Tibial artery (tissue), 4 donors: Measurements from ENCODE around the gene TSPAN4.

Source experiments
- DNase-seq, 2 donors: peaks; one replicate each; pipeline ENCODE4 v3.0.0-alpha.2; 2019
- H3K27ac ChIP-seq, 2 donors: fragments of 200-600 bp; sonication (generic) in 1 of 2; 1 replicate in 1 of 2; 2 replicates in 1 of 2; pipeline ENCODE4 v1.5.1; 2018 to 2019; ENCODE audit warnings: mild to moderate bottlenecking in 1 of 2
- H3K27me3 ChIP-seq, 2 donors: fragments of 200-600 bp; sonication (generic) in 1 of 2; one replicate each; pipeline versions ENCODE4 v1.5.1 to v1.6.0; 2016 to 2019
- H3K36me3 ChIP-seq, 3 donors: fragments of 200-600 bp; sonication (generic) in 2 of 3; one replicate each; pipeline ENCODE4 v1.5.1; 2016 to 2019; ENCODE audit warnings: mild to moderate bottlenecking in 2 of 3
- H3K4me1 ChIP-seq, 4 donors: fragments of 200-600 bp; sonication (generic) in 2 of 4; 1 replicate in 3 of 4; 2 replicates in 1 of 4; pipeline ENCODE4 v1.5.1; 2016 to 2019
- H3K4me3 ChIP-seq, 2 donors: fragments of 200-600 bp; sonication (generic) in 1 of 2; 1 replicate in 1 of 2; 2 replicates in 1 of 2; pipeline ENCODE4 v1.5.1; 2018 to 2019; ENCODE audit warnings: mild to moderate bottlenecking in 2 of 2
- H3K9me3 ChIP-seq, 3 donors: fragments of 200-600 bp; sonication (generic) in 1 of 3; one replicate each; pipeline ENCODE4 v1.5.1; 2016 to 2019
- CTCF ChIP-seq, 2 experiments: fragments of 200-600 bp in 1 of 2; fragments of 450-650 bp in 1 of 2; IDR thresholded peaks; one replicate each; pipeline ENCODE4 v1.5.1; 2017 to 2019; ENCODE audit warnings: antibody characterized with exemption in 2 of 2, mild to moderate bottlenecking in 1 of 2, moderate library complexity in 1 of 2
- intact Hi-C: fragments of 100-400 bp; cut with DNase I; formaldehyde crosslinking; loops from one replicate; pipeline ENCODE4 v1.15.0; 2023; ENCODE audit warnings: low total_unique reads

Gene TSPAN4

DNA sequence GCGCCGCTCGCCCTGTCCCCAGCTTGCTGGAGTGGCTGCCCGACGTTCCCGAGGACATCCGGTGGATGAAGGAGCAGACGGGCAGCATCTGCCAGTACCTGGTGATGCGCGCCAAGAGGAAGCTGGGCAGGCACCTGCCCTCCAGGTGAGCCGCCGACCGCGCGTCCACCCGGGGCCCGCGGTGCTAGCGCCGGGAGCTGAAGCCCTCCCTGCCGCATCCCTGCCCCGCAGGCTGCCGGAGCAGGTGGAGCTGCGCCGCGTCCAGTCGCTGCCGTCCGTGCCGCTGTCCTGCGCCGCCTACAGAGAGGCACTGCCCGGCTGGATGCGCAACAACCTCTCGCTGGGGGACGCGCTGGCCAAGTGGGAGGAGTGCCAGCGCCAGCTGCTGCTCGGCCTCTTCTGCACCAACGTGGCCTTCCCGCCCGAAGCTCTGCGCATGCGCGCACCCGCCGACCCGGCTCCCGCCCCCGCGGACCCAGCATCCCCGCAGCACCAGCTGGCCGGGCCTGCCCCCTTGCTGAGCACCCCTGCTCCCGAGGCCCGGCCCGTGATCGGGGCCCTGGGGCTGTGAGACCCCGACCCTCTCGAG, 18.3 kb upstream of the TSPAN4 start:
- no peaks in the 10 kb centered on the region for H3K9me3 ChIP-seq
- H3K36me3 ChIP-seq: peaks cover 44 to 47% (median 46%) of the 10 kb centered on the region in 3 donors
- intact Hi-C loops: no loop called here
- H3K4me1 ChIP-seq: peaks cover 5 to 84% (median 45%) of the 10 kb centered on the region in 4 donors
- no peak overlapping the region for H3K4me3 ChIP-seq
- no peak for DNase-seq
- peaks cover 0 to 54% of the 10 kb centered on the region in 2 donors for H3K27me3 ChIP-seq
- TF ChIP-seq CTCF (IDR thresholded peaks at IDR 0.05): no peak
- H3K27ac ChIP-seq: no peak overlapping the region

DNA sequence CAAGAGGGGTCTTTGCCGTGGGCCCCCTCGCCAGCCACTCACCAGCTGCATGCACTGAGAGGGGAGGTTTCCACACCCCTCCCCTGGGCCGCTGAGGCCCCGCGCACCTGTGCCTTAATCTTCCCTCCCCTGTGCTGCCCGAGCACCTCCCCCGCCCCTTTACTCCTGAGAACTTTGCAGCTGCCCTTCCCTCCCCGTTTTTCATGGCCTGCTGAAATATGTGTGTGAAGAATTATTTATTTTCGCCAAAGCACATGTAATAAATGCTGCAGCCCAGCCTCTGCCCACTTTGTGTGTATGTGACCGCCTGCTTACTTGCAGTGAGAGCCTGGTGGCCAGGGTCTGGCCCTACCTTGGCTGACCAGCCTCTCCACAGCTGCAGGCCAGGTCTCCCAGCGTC, 17.7 kb upstream of the TSPAN4 start:
- H3K9me3 ChIP-seq: no peaks in the 10 kb centered on the region
- intact Hi-C loops: no loop called here
- DNase-seq: no peak
- peaks cover 44 to 47% (median 46%) of the 10 kb centered on the region in 3 donors for H3K36me3 ChIP-seq
- H3K4me1 ChIP-seq: peaks cover 5 to 90% (median 50%) of the 10 kb centered on the region in 4 donors
- H3K27ac ChIP-seq: no peak overlapping the region
- H3K4me3 ChIP-seq: no peak overlapping the region
- peaks cover 0 to 59% of the 10 kb centered on the region in 2 donors for H3K27me3 ChIP-seq
- no peak for TF ChIP-seq CTCF (IDR thresholded peaks at IDR 0.05)

GRCh38 chr11:825366-826226, 17.1 kb upstream of the TSPAN4 start:
- Histone ChIP-seq H3K36me3 (peaks cover 44 to 47% (median 46%) of the 10 kb centered on the region in 3 donors), H3K27ac (no peak overlapping the region), H3K9me3 (no peaks in the 10 kb centered on the region), H3K4me3 (no peak overlapping the region), H3K27me3 (peaks cover 0 to 65% of the 10 kb centered on the region in 2 donors), H3K4me1 (peaks cover 5 to 92% (median 55%) of the 10 kb centered on the region in 4 donors)
- no peak for TF ChIP-seq CTCF (IDR thresholded peaks at IDR 0.05)
- intact Hi-C loops: no loop called here
- no peak for DNase-seq

GRCh38 chr11:826227-826621, 16.4 kb upstream of the TSPAN4 start:
- Histone ChIP-seq H3K4me3 (no peak overlapping the region), H3K36me3 (peaks cover 44 to 47% (median 46%) of the 10 kb centered on the region in 3 donors), H3K4me1 (peaks cover 3 to 92% (median 55%) of the 10 kb centered on the region in 4 donors), H3K9me3 (no peaks in the 10 kb centered on the region), H3K27ac (no peak overlapping the region), H3K27me3 (peaks cover 0 to 71% of the 10 kb centered on the region in 2 donors)
- no peak for TF ChIP-seq CTCF (IDR thresholded peaks at IDR 0.05)
- DNase-seq: no peak
- intact Hi-C loops: no loop called here

- DNase-seq: no peak
- Histone ChIP-seq H3K27me3 (peaks cover 0 to 75% of the 10 kb centered on the region in 2 donors), H3K36me3 (peaks cover 41 to 42% (median 42%) of the 10 kb centered on the region in 3 donors), H3K4me3 (peak overlapping the region; percentile 38 to 48), H3K9me3 (no peaks in the 10 kb centered on the region), H3K4me1 (peaks cover 0 to 92% (median 52%) of the 10 kb centered on the region in 4 donors), H3K27ac (peak overlapping the region in 1 of 2 donors; percentile 38)
- intact Hi-C loops: no loop called here
- TF ChIP-seq CTCF (IDR thresholded peaks at IDR 0.05): no peak
Observed at GRCh38 chr11:826836-827145, 15.9 kb upstream of the TSPAN4 start.
